VCaP (cell line): ENCODE measurements around the gene KDSR.

Experiments
- H3K27ac ChIP-seq: fragments of 450-650 bp; 2 replicates; pipeline ENCODE4 v1.5.1; 2017
- CTCF ChIP-seq: fragments of 450-650 bp; conservative IDR thresholded peaks from 2 replicates; pipeline ENCODE4 v1.5.1; 2017; ENCODE audit warnings: mild to moderate bottlenecking, moderate library complexity

KDSR gene

DNA sequence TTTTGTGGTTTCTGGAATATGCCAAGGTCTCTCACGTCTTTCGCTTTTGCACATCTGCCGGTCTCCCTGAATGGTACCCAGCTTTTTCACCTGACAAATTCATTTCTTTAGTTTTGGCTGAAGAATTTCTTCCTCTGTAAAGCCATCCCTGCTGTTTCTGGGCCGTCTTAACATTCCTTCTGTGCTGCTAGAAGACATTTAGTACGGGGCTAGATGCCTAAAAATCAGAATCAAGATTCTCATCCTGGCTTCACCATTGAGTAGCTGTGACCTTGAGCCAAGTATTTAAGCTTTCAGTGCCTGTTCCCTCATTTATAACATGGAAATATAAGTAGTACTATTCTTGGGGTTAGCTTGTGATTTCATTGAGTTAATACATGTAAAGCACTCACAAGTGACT is 41.0 kb downstream of the KDSR start:
- no peak overlapping the region for H3K27ac ChIP-seq
- TF ChIP-seq CTCF, result no peak

DNA sequence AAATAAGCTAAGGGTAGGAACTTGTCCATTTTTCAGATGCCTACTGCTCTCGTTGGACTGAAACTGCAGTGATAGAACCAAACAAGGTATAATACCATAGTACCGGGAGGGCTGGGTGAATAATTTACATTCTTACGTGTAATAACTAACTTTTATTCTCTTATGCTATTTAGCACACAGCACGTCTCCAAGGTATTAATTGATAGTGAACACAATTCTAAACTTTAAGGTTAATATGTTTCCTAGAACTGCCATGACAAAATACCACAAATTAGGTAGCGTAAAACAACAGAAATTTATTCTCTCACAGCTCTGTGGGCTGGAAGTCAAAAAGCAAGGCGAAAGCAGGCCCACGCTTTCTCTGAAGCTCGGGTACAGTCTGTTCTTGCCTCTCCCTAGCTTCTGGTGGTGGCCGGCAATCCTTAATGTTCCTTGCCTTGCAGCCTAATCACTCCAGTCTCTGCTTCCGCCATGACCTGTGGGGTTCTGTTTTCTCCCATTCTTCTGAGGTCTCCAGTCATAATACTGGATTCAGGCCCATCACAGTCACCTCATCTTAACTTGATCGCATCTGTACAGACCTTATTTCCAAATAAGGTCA is 41.8 kb downstream of the KDSR start:
- TF ChIP-seq CTCF, result no peak
- no peak overlapping the region for H3K27ac ChIP-seq

DNA sequence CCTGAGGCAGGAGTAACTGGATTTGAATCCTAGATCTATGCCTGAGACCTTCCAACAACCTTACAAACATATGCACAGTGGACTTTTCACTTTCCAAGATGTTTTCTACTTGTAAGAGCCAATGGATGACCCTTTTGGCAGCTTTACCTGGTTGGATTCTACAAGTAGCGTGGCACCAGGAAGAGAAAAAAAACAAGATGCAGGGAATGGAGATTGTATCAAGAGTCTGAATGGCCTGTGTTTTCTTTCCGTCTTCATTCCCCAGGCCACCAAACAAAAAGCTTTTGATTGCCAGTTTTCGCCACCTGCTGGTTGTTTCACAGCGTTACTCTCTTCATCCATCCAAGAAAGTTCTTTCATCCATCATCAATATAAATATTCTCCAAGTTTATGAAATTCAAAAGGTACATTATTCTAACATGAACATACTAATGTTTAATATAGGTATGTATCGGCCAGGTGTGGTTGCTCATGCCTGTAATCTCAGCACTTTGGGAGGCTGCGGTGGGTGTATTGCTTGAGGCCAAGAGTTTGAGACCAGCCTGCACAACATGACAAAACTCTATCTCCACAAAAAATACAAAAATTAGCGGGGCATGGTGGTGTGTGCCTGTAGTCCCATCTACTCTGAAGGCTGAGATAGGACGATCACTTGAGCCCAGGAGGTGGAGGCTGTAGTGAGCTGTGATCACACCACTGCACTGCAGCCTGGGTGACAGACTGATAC is 43.9 kb downstream of the KDSR start:
- peak; percentile 85 for TF ChIP-seq CTCF
- H3K27ac ChIP-seq, result peak overlapping the region; percentile 42

GRCh38 chr18:63322206-63322605 is 44.8 kb downstream of the KDSR start:
- peak overlapping the region; percentile 89 for H3K27ac ChIP-seq
- no peak for TF ChIP-seq CTCF

DNA sequence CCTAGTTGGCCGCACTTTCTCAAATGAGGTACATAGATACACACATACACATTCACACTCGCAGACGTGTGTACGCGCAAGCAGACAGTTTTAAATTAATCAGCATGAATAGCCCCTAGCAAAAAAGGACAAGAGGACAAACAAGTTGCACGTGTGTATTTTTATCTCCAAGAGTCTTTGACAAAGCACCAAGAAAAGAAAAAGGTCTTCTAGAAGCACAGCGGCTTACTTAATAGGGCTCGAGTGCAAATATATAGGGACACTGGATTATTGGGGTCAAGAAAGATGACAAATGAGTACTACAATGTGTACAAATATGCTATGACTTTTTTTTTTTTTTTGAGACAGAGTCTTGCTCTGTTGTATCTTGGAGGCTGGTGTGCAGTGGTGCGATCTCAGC is 45.7 kb downstream of the KDSR start:
- no peak for TF ChIP-seq CTCF
- H3K27ac ChIP-seq, result peak overlapping the region; percentile 89

DNA sequence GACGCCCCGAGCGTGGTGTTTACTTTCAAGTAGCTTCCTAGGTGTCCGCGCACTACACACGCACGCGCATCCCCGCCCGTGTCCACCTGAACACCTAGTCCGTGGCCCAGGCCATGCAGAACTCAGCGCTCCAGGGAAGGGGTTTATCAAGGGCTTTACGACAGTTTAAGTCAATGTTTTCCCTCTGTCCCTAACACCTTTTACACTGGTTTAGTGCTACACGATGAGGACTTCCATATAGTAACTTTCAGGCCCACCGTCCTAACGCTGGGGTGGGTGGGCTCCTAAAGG is 46.1 kb downstream of the KDSR start:
- no peak for TF ChIP-seq CTCF
- H3K27ac ChIP-seq, result peak overlapping the region; percentile 89

GRCh38 chr18:63320123-63320974 is 46.7 kb downstream of the KDSR start:
- peak overlapping the region; percentile 89 for H3K27ac ChIP-seq
- TF ChIP-seq CTCF, result peak; percentile 69
